K562 (cell line): ENCODE data around the gene SLBP. TPM values are rescaled to one million over a fixed set of nuclear protein-coding genes. Genes with fewer than 3 reads are reported as not detected.

ENCODE experiments used
- ATF7 ChIP-seq: fragments of 450-650 bp; IDR thresholded peaks from 2 replicates; pipeline ENCODE4 v1.7.1; 2014; ENCODE audit warnings: mild to moderate bottlenecking, moderate library complexity
- BACH1 ChIP-seq: fragments of 200-800 bp; sonication (Bioruptor generic); IDR thresholded peaks from 2 replicates; pipeline ENCODE4 v1.6.1; 2016; ENCODE audit warnings: missing genetic modification characterization, missing compliant biosample characterization
- CXXC5 ChIP-seq: fragments of 250-450 bp; sonication (Bioruptor Pico); IDR thresholded peaks from 2 replicates; pipeline ENCODE4 v1.8.0; 2022; ENCODE audit warnings: inconsistent platforms, mild to moderate bottlenecking, moderate library complexity
- DMBX1 ChIP-seq: fragments of 250-450 bp; sonication (Bioruptor Pico); IDR thresholded peaks from 2 replicates; pipeline ENCODE4 v1.8.0; 2022; ENCODE audit warnings: inconsistent platforms, mild to moderate bottlenecking, moderate library complexity, borderline replicate concordance
- E2F5 ChIP-seq: sonication (generic); formaldehyde crosslinking; IDR thresholded peaks from 2 replicates; pipeline ENCODE4 v1.8.0; 2022; ENCODE audit warnings: mild to moderate bottlenecking, missing genetic modification reagents
- GABPB1 ChIP-seq: sonication (generic); formaldehyde crosslinking; IDR thresholded peaks from 2 replicates; pipeline ENCODE4 v1.8.0; 2022; ENCODE audit warnings: mild to moderate bottlenecking, missing genetic modification reagents
- JUND ChIP-seq, 2 experiments: IDR thresholded peaks; 2 replicates in 1 of 2; 3 replicates in 1 of 2; pipeline ENCODE4 v1.6.1; 2011; ENCODE audit warnings: borderline replicate concordance in 2 of 2, low read depth in 2 of 2, low read length in 2 of 2, improper control_type of control experiment in 1 of 2, missing biosample characterization in 1 of 2, missing genetic modification characterization in 1 of 2, missing genetic modification reagents in 1 of 2
- MAX ChIP-seq: sonication (generic); formaldehyde crosslinking; IDR thresholded peaks from 2 replicates; pipeline ENCODE4 v1.9.0; 2022; ENCODE audit warnings: mild to moderate bottlenecking, missing genetic modification reagents
- MNT ChIP-seq, 2 experiments: fragments of 450-650 bp; conservative IDR thresholded peaks; 2 replicates each; pipeline ENCODE4 v1.6.1; 2017; ENCODE audit warnings: mild to moderate bottlenecking in 2 of 2, moderate library complexity in 2 of 2
- NBN ChIP-seq: fragments of 450-650 bp; IDR thresholded peaks from 2 replicates; pipeline ENCODE4 v1.6.1; 2016; ENCODE audit warnings: low read depth, mild to moderate bottlenecking
- RAD51 ChIP-seq: fragments of 450-650 bp; IDR thresholded peaks from 2 replicates; pipeline ENCODE4 v1.7.1; 2016; ENCODE audit warnings: low read depth, mild to moderate bottlenecking, borderline replicate concordance
- SMC3 ChIP-seq: conservative IDR thresholded peaks from 2 replicates; pipeline ENCODE4 v1.6.1; 2011; ENCODE audit warnings: low read depth, low read length, improper control_type of control experiment; ENCODE audit not compliant: insufficient read depth
- TFAP4 ChIP-seq: sonication (generic); formaldehyde crosslinking; IDR thresholded peaks from 2 replicates; pipeline ENCODE4 v1.8.0; 2022; ENCODE audit warnings: missing genetic modification reagents, mild to moderate bottlenecking, moderate library complexity, borderline replicate concordance
- ZNF407 ChIP-seq: fragments of 450-650 bp; IDR thresholded peaks from 2 replicates; pipeline ENCODE4 v1.6.1; 2016; ENCODE audit warnings: low read depth
- polyA plus RNA-seq, 8 experiments: library from polyadenylated mRNA; depleted of rRNA in 4 of 8; stranded (reverse) in 5 of 8; unstranded in 3 of 8; fragments of >200 nt; fragmentation: Nextera tagmentation in 2 of 8; fragmentation: Illumina TruSeq in 1 of 8; extraction: Ambion mirVana in 2 of 8; extraction: Trizol in 1 of 8; gene quantifications; 2 replicates each; pipeline versions ENCODE4 v1.2.1 to v1.2.3, GENCODE V29; 2011 to 2014; ENCODE audit warnings: inconsistent platforms in 1 of 8, missing spikeins in 1 of 8
- total RNA-seq, 7 experiments: library from RNA; depleted of rRNA in 6 of 7; stranded (reverse); fragments of >200 nt in 6 of 7; fragmentation: Illumina TruSeq in 2 of 7; extraction: Trizol in 2 of 7; gene quantifications; 2 replicates each; pipeline versions ENCODE4 v1.2.1 to v1.2.3, GENCODE V29; 2011 to 2021; ENCODE audit warnings: low replicate concordance in 1 of 7

SLBP gene
- total and polyA plus RNA-seq, 9 of the 15 experiments (the other 6 are each of a cell fraction or from before 2014, with no cell fraction given): 49.4 to 221 (median 162) TPM

- TF ChIP-seq SMC3 (peak; percentile 69), DMBX1 (CRISPR knock-in tag) (no peak), TFAP4 (peak; percentile 31; the same call in 1 of the 2 replicates), NBN (0 out of 2 replicates have a peak, but pooled peaks have one; percentile 50), MNT (conservative IDR thresholded peaks at IDR 0.05) (peak; percentile 28 to 54; a peak in 1 of 4 replicates), GABPB1 (no peak), BACH1 (tag) (no peak), ATF7 (peak; percentile 63; the same call in 1 of the 2 replicates), MAX (CRISPR knock-in tag) (peak; percentile 59), CXXC5 (CRISPR knock-in tag) (0 out of 2 replicates have a peak, but pooled peaks have one; percentile 8), RAD51 (0 out of 2 replicates have a peak, but pooled peaks have one; percentile 10), ZNF407 (peak; percentile 66), JUND (IDR thresholded peaks at IDR 0.05; ENCODE audit: borderline replicate concordance, low read depth, low read length) (no peak), JUND (tag; IDR thresholded peaks at IDR 0.05; ENCODE audit: borderline replicate concordance, low read depth, low read length) (peak; percentile 37; the same call in 1 of the 3 replicates), E2F5 (CRISPR knock-in tag) (no peak)
Measured at GRCh38 chr4:1693131-1693896, 18.8 kb downstream of the SLBP start (continued).
